Measurements from ENCODE around the gene PLA2G4D. TPM values are rescaled to one million over a fixed set of nuclear protein-coding genes. Genes with fewer than 3 reads are reported as not detected.

Gene PLA2G4D
- total and polyA plus RNA-seq, 2 experiments from 2014 or later: 0.07 to 0.15 TPM

DNA sequence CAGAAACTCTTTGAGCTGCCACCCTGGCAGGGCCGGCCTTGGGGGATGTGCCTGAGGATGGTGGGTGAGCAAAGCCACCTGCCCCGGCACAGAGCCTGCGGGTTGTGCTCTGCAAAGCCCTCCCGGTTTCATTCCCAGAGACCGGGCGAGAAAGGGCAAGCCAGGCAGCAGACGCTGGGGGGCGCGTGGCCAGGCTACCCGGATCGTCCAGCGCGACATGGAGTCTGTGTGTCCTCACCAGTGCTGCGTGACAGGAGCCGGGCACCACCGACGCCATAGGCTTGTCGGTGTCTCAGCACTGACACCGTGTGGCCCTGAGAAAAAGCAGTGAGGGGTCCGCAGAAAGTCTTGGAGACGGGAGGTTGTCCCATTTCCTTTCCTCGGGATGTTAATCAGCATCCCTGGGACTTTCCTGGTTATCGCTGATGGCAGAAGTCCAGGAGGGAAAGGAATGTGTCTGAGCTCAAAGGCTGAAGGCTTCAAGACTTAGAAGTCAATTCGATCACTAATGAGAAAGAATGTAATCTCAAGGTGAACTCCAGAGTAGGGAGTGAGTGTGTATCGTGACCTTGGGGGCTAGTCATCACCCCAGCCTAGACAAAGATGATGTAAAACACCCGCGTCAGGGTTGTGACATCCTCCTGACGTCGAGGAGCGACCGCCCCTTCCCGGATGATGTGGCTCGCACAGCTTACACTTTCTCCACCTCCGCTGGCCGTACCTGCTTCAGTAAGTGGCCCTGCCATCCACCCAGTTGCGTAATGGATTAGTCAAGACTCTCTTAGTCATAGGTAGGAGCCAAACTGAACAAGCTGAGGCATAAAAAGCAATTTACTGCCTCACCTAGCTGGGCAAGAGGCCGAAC is 37.2 kb downstream of the PLA2G4D start:
- H3K79me2 ChIP-seq (replicated peaks; ENCODE audit: insufficient read depth): no peaks in the 10 kb centered on the region
- no peaks in the 10 kb centered on the region for H3K9me2 ChIP-seq (ENCODE audit: insufficient read depth)
- Mint-ChIP-seq H3K9me3 (no peaks in the 10 kb centered on the region), H3K36me3 (ENCODE audit: low read depth) (no peaks in the 10 kb centered on the region), H3K4me1 (peaks cover 10% of the 10 kb centered on the region), H3K27me3 (ENCODE audit: insufficient read depth, low read depth, poor library complexity) (peaks cover 6% of the 10 kb centered on the region), H3K27ac (0 out of 2 replicates have a peak overlapping the region, but pooled peaks have one; percentile 71), H3K4me3 (peak overlapping the region; percentile 49)
- H2AFZ ChIP-seq: peak overlapping the region; percentile 94
- peak overlapping the region; percentile 66 for H3K4me2 ChIP-seq
- no peak overlapping the region for H3K27ac ChIP-seq (ENCODE audit: low read depth)
- no peaks in the 10 kb centered on the region for H3K27me3 ChIP-seq (ENCODE audit: insufficient read depth)
- H3K4me1 ChIP-seq (ENCODE audit: insufficient read depth): no peaks in the 10 kb centered on the region
- no peak for TF ChIP-seq ZNF462 (CRISPR knock-in tag; IDR thresholded peaks at IDR 0.05)
- TF ChIP-seq CREB1 (CRISPR knock-in tag; IDR thresholded peaks at IDR 0.05; ENCODE audit: low read depth): peak; percentile 79
- peak; percentile 91 for TF ChIP-seq ZNF331 (CRISPR knock-in tag; IDR thresholded peaks at IDR 0.05; ENCODE audit: low read depth)
- TF ChIP-seq NANOG (IDR thresholded peaks at IDR 0.05; ENCODE audit: borderline replicate concordance): no peak
- TF ChIP-seq JUNB (IDR thresholded peaks at IDR 0.05; ENCODE audit: unreplicated experiment): no peak
- TF ChIP-seq, protein P1, sequence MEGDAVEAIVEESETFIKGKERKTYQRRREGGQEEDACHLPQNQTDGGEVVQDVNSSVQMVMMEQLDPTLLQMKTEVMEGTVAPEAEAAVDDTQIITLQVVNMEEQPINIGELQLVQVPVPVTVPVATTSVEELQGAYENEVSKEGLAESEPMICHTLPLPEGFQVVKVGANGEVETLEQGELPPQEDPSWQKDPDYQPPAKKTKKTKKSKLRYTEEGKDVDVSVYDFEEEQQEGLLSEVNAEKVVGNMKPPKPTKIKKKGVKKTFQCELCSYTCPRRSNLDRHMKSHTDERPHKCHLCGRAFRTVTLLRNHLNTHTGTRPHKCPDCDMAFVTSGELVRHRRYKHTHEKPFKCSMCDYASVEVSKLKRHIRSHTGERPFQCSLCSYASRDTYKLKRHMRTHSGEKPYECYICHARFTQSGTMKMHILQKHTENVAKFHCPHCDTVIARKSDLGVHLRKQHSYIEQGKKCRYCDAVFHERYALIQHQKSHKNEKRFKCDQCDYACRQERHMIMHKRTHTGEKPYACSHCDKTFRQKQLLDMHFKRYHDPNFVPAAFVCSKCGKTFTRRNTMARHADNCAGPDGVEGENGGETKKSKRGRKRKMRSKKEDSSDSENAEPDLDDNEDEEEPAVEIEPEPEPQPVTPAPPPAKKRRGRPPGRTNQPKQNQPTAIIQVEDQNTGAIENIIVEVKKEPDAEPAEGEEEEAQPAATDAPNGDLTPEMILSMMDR (conservative IDR thresholded peaks at IDR 0.05; ENCODE audit: low read depth in 2 of 2): peak; percentile 69 to 88
- ATAC-seq (peak; percentile 94), DNase-seq (ENCODE audit: low spot score) (peak; percentile 95)
- H3K4me3 ChIP-seq: peak overlapping the region; percentile 46
- H3F3A ChIP-seq (replicated peaks; ENCODE audit: low read depth): no peaks in the 10 kb centered on the region
- H4K20me1 ChIP-seq (replicated peaks; ENCODE audit: insufficient read depth): no peaks in the 10 kb centered on the region
- no peaks in the 10 kb centered on the region for H3K36me3 ChIP-seq (ENCODE audit: insufficient read depth)
